GM21390 (cell line): ENCODE measurements around the gene PSMA4.
"Not testable (repeated sequence)": the region's sequence is repeated elsewhere in the genome, so short reads cannot be mapped to it uniquely, and the experiment has no call there.

ENCODE experiments used
- ATAC-seq: cut with Tn5 transposase; IDR thresholded peaks from one replicate; pipeline ENCODE4 v1.9.1; 2021; ENCODE audit not compliant: unreplicated experiment

Gene PSMA4

GRCh38 chr15:78540141-78540870 is at the start of gene PSMA4:
PSMA4 (plus strand) TSS chr15:78540444; CDS start chr15:78541928, 1,484 bp downstream.
- ATAC-seq = peak; percentile 75

- no peak for ATAC-seq
These were observed 47.4 kb upstream of the PSMA4 start for GRCh38 chr15:78492872-78493271.

GRCh38 chr15:78501857-78502256 is 38.4 kb upstream of the PSMA4 start:
- no peak for ATAC-seq

- ATAC-seq = no peak
These were observed 37.6 kb upstream of the PSMA4 start for GRCh38 chr15:78502641-78503040.

GRCh38 chr15:78506971-78507830 is 33.0 kb upstream of the PSMA4 start, which contains the start of gene HYKK:
HYKK (plus strand) TSS chr15:78507577; CDS start chr15:78513089, 5,512 bp downstream.
- ATAC-seq = peak; percentile 85

- ATAC-seq = peak; percentile 19
These were observed 32.4 kb upstream of the PSMA4 start for GRCh38 chr15:78507831-78508160.

- no peak for ATAC-seq
These were observed 32.0 kb upstream of the PSMA4 start for GRCh38 chr15:78508272-78508671.

GRCh38 chr15:78509726-78510312 is 30.4 kb upstream of the PSMA4 start:
- no peak for ATAC-seq

- ATAC-seq = not testable (repeated sequence)
These were observed 20.2 kb upstream of the PSMA4 start for GRCh38 chr15:78520035-78520434.

- ATAC-seq = no peak
These were observed 16.0 kb upstream of the PSMA4 start for GRCh38 chr15:78524230-78524629.

GRCh38 chr15:78527325-78527724 is 12.9 kb upstream of the PSMA4 start:
- no peak for ATAC-seq

GRCh38 chr15:78533331-78533730 is 6.9 kb upstream of the PSMA4 start:
- no peak for ATAC-seq

GRCh38 chr15:78536134-78536533 is 4.1 kb upstream of the PSMA4 start:
- no peak for ATAC-seq

- ATAC-seq = no peak
These were observed 2.9 kb upstream of the PSMA4 start for GRCh38 chr15:78537266-78537905.

GRCh38 chr15:78538358-78538757 is 1.9 kb upstream of the PSMA4 start:
- no peak for ATAC-seq

- not testable (repeated sequence) for ATAC-seq
These were observed 642 bp upstream of the PSMA4 start for GRCh38 chr15:78539464-78540140.

- ATAC-seq = no peak
These were observed 863 bp downstream of the PSMA4 start for GRCh38 chr15:78540871-78541743.

- no peak for ATAC-seq
These were observed 1.4 kb downstream of the PSMA4 start for GRCh38 chr15:78541744-78542034.

GRCh38 chr15:78542647-78543046 is 2.4 kb downstream of the PSMA4 start:
- no peak for ATAC-seq

GRCh38 chr15:78550194-78550593 is 9.9 kb downstream of the PSMA4 start:
- no peak for ATAC-seq
